Endothelial cell of umbilical vein (primary cell): ENCODE measurements around the gene TRAPPC12. TPM values are rescaled to one million over a fixed set of nuclear protein-coding genes. Genes with fewer than 3 reads are reported as not detected.

Experiments used
- BruUV-seq: library from RNA; stranded (reverse); fragments of 400-500 nt; replicated peaks from 2 replicates; lab custom pipeline; 2021; lab: Mats Ljungman, UMichigan
- CTCF ChIA-PET: fragments of 300-600, 350-600 bp; sonication (Branson Sonifier 250); formaldehyde crosslinking; loops from one replicate; lab custom pipeline; 2021; ENCODE audit warnings: antibody characterized with exemption, inconsistent platforms; lab: Charles Lee
- POLR2A ChIA-PET: fragments of 300-600, 350-600 bp; sonication (Branson Sonifier 250); formaldehyde crosslinking; loops from one replicate; lab custom pipeline; 2021; ENCODE audit warnings: antibody characterized with exemption, inconsistent platforms; lab: Charles Lee
- DNase-seq: peaks from one replicate; pipeline ENCODE4 v3.0.0-alpha.2; 2011; ENCODE audit warnings: low read depth, low spot score
- FAIRE-seq: peaks from 2 replicates; lab custom pipeline; 2011; peaks lifted over from hg19 to GRCh38; lab: Jason Lieb, UNC
- H2AFZ ChIP-seq: 2 replicates; pipeline ENCODE4 v1.6.0; 2012; ENCODE audit warnings: low read depth, low read length, control low read depth, inconsistent platforms
- H3K27ac ChIP-seq: 2 replicates; pipeline ENCODE4 v1.5.1; 2011; ENCODE audit warnings: low read depth, mild to moderate bottlenecking, control low read depth, low read length, moderate library complexity; ENCODE audit not compliant: insufficient read depth
- H3K27me3 ChIP-seq, 2 experiments: 2 replicates each; pipeline versions ENCODE4 v1.6.0 to v1.6.1; 2011; ENCODE audit warnings: low read length in 2 of 2, mixed read lengths in 1 of 2; ENCODE audit not compliant: control insufficient read depth in 2 of 2, insufficient read depth in 2 of 2
- H3K36me3 ChIP-seq, 2 experiments: 2 replicates in 1 of 2; 3 replicates in 1 of 2; pipeline ENCODE4 v1.5.1; 2011; ENCODE audit warnings: low read length in 2 of 2, mild to moderate bottlenecking in 1 of 2, moderate library complexity in 1 of 2; ENCODE audit not compliant: control insufficient read depth in 2 of 2, insufficient read depth in 2 of 2; ENCODE audit errors: extremely low read depth in 1 of 2
- H3K4me1 ChIP-seq: 3 replicates; pipeline ENCODE4 v1.5.1; 2011; ENCODE audit warnings: mild to moderate bottlenecking, low read length; ENCODE audit not compliant: control insufficient read depth, insufficient read depth; ENCODE audit errors: extremely low read depth
- H3K4me2 ChIP-seq: 2 replicates; pipeline ENCODE4 v1.6.1; 2011; ENCODE audit warnings: low read length, control low read depth, mixed read lengths; ENCODE audit not compliant: insufficient read depth
- H3K4me3 ChIP-seq, 3 experiments: fragments of 200-600 bp in 1 of 3; sonication (generic), shearing (Covaris generic) in 1 of 3; replicated peaks in 1 of 3; 2 replicates each; pipeline ENCODE4 v1.5.1; 2011 to 2016; ENCODE audit warnings: control low read depth in 3 of 3, low read length in 3 of 3, mild to moderate bottlenecking in 2 of 3, inconsistent platforms in 1 of 3, low read depth in 1 of 3, moderate library complexity in 1 of 3; ENCODE audit not compliant: insufficient read depth in 1 of 3
- H3K79me2 ChIP-seq: 2 replicates; pipeline ENCODE4 v1.6.0; 2012; ENCODE audit warnings: low read length, inconsistent platforms; ENCODE audit not compliant: control insufficient read depth, insufficient read depth
- H3K9ac ChIP-seq: replicated peaks from 2 replicates; pipeline ENCODE3; 2011; ENCODE audit warnings: low read length, control low read depth; ENCODE audit not compliant: insufficient read depth; ENCODE audit errors: extremely low read depth
- H3K9me1 ChIP-seq: replicated peaks from 3 replicates; pipeline ENCODE4 v1.6.0; 2011; ENCODE audit warnings: mild to moderate bottlenecking, low read length; ENCODE audit not compliant: control insufficient read depth, insufficient read depth; ENCODE audit errors: extremely low read depth
- H3K9me3 ChIP-seq: replicated peaks from 2 replicates; pipeline ENCODE4 v1.5.1; 2012; ENCODE audit warnings: low read length, inconsistent platforms; ENCODE audit not compliant: control insufficient read depth, insufficient read depth
- H4K20me1 ChIP-seq: replicated peaks from 2 replicates; pipeline ENCODE3; 2011; ENCODE audit warnings: mild to moderate bottlenecking, low read length; ENCODE audit not compliant: control insufficient read depth, insufficient read depth; ENCODE audit errors: extremely low read depth
- CTCF ChIP-seq, 2 donors: IDR thresholded peaks; 1 replicate in 1 of 2; 2 replicates in 1 of 2; pipeline ENCODE4 v1.5.1; 2011; ENCODE audit warnings: low read length in 2 of 2, mild to moderate bottlenecking in 2 of 2, moderate library complexity in 2 of 2, control low read depth in 1 of 2, inconsistent platforms in 1 of 2, low read depth in 1 of 2; ENCODE audit not compliant: insufficient read depth in 1 of 2; ENCODE audit errors: extremely low read depth in 1 of 2
- EZH2 ChIP-seq: IDR thresholded peaks from 2 replicates; pipeline ENCODE4 v1.6.1; 2012; ENCODE audit warnings: borderline replicate concordance, low read depth, mild to moderate bottlenecking, moderate library complexity, low read length, inconsistent platforms; ENCODE audit not compliant: severe bottlenecking
- FOS ChIP-seq: IDR thresholded peaks from 2 replicates; pipeline ENCODE4 v1.6.1; 2011; ENCODE audit warnings: mild to moderate bottlenecking, low read length, moderate library complexity, borderline replicate concordance; ENCODE audit not compliant: insufficient read depth
- GATA2 ChIP-seq: IDR thresholded peaks from 2 replicates; pipeline ENCODE4 v1.7.0; 2011; ENCODE audit warnings: low read depth, mild to moderate bottlenecking, moderate library complexity, mixed read lengths, low read length; ENCODE audit not compliant: insufficient read length, insufficient read depth
- JUN ChIP-seq: IDR thresholded peaks from 2 replicates; pipeline ENCODE4 v1.6.1; 2011; ENCODE audit warnings: borderline replicate concordance, low read depth; ENCODE audit not compliant: insufficient read length, insufficient read depth
- MAX ChIP-seq: IDR thresholded peaks from 2 replicates; pipeline ENCODE4 v1.6.1; 2011; ENCODE audit not compliant: insufficient read depth, insufficient read length
- MYC ChIP-seq: IDR thresholded peaks from one replicate; pipeline ENCODE4 v1.6.1; 2011; ENCODE audit warnings: mild to moderate bottlenecking, low read depth, low read length
- POLR2A ChIP-seq: IDR thresholded peaks from 2 replicates; pipeline ENCODE4 v1.6.1; 2012; ENCODE audit warnings: low read depth, mild to moderate bottlenecking, control low read depth, low read length
- POLR2AphosphoS5 ChIP-seq: IDR thresholded peaks from 2 replicates; pipeline ENCODE4 v1.6.1; 2012; ENCODE audit warnings: low read depth, mild to moderate bottlenecking, control low read depth, low read length, moderate library complexity; ENCODE audit not compliant: insufficient read depth
- dilution Hi-C: fragments of 300-500 bp; cut with MboI; formaldehyde crosslinking; loops from one replicate; pipeline ENCODE4 v1.15.0; 2019; ENCODE audit warnings: low sequenced_read_pairs; ENCODE audit not compliant: extremely low pct_ligation_motif_present
- intact Hi-C: fragments of 100-400 bp; cut with micrococcal nuclease; formaldehyde crosslinking; loops from one replicate; pipeline ENCODE4 v1.10.0; 2022
- polyA plus RNA-seq, 4 experiments: library from polyadenylated mRNA; depleted of rRNA in 3 of 4; stranded (reverse) in 3 of 4; unstranded in 1 of 4; fragments of >200 nt; gene quantifications; 2 replicates each; pipeline versions ENCODE4 v1.2.1 to v1.2.3, GENCODE V29; 2011 to 2012; ENCODE audit warnings: missing spikeins in 1 of 4
- total RNA-seq: library from RNA; stranded (reverse); gene quantifications from 2 replicates; pipeline ENCODE4 v1.2.3, GENCODE V29; 2021

TRAPPC12 gene
- total and polyA plus RNA-seq, 2 donors (not counting 3 experiments of a cell fraction or from before 2014, with no cell fraction given) = 47.5 to 81.5 TPM

- H3K27me3 ChIP-seq = no peaks in the 10 kb centered on the region
- no peaks in the 10 kb centered on the region for H4K20me1 ChIP-seq
- FAIRE-seq = no peak
- H3K9ac ChIP-seq = no peak overlapping the region
- no peak overlapping the region for H3K4me2 ChIP-seq
- dilution Hi-C loops (no loop called here), intact Hi-C loops (no loop called here)
- BruUV-seq = no TSS peak
- H3K9me1 ChIP-seq = no peaks in the 10 kb centered on the region
- H3K9me3 ChIP-seq = no peaks in the 10 kb centered on the region
- H2AFZ ChIP-seq = no peak overlapping the region
- ChIA-PET POLR2A (no interaction called here), CTCF (no interaction called here)
- no peaks in the 10 kb centered on the region for H3K79me2 ChIP-seq
- no peaks in the 10 kb centered on the region for H3K4me1 ChIP-seq
- H3K36me3 ChIP-seq = peaks cover 2 to 8% of the 10 kb centered on the region in 2 experiments
- H3K4me3 ChIP-seq = no peak overlapping the region
- no peak overlapping the region for H3K27ac ChIP-seq
- TF ChIP-seq MYC (no peak), MAX (no peak), EZH2 (no peak), POLR2AphosphoS5 (no peak), POLR2A (no peak), JUN (no peak), GATA2 (no peak), FOS (no peak), CTCF (IDR thresholded peaks at IDR 0.05; ENCODE audit: extremely low read depth in 1 of 2, insufficient read depth in 1 of 2, low read depth in 1 of 2, low read length in 2 of 2) (no peak)
- no peak for DNase-seq
Observed at GRCh38 chr2:3432067-3432466, 52.6 kb downstream of the TRAPPC12 start.
